Hypothalamus (tissue), 51 donors: ENCODE results near the gene PEX11G.
"Not testable (repeated sequence)": the region's sequence is repeated elsewhere in the genome, so short reads cannot be mapped to it uniquely, and the experiment has no call there.

Experiments used
- DNase-seq, 51 donors: peaks; one replicate each; lab custom pipeline; 2025; lab: John Stamatoyannopoulos, UW

PEX11G gene

DNA sequence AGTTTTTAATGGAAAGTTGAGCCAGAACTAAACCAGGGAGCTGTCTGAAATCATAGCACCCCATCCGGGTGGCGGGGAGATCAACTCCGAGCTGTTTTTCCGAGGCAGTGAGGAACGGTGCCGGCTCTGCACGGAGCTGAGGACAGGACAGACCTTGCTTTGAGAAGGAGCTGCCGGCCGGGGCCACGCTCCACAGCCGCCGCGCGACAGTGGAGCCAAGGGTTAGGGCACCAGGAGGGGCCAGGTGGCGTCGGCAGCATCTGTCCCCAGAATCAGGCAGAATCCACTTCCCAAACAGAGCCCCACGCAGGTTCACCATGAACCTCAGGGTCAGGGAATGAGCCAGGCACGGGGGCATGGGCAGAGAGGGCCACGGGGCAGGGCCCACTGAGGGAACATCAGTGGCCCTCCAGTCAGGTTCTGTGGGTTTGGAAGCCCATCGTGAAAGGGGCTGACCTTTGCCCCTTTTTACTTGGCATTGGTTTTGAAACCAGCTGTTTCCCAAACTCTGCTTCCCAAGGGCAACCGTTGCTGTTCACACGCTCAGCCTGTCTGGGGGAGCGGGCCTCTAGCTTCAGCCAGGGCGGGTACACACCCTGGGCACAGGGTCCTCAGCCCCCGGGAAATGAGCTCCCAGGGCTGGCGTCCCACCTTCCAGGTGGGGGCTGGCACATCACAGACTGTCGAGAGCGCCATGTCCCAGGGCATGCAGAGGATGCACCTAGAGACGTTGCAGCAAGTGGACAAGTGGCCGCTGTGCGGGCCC lies 18.1 kb downstream of the PEX11G start:
- no peak for DNase-seq

DNA sequence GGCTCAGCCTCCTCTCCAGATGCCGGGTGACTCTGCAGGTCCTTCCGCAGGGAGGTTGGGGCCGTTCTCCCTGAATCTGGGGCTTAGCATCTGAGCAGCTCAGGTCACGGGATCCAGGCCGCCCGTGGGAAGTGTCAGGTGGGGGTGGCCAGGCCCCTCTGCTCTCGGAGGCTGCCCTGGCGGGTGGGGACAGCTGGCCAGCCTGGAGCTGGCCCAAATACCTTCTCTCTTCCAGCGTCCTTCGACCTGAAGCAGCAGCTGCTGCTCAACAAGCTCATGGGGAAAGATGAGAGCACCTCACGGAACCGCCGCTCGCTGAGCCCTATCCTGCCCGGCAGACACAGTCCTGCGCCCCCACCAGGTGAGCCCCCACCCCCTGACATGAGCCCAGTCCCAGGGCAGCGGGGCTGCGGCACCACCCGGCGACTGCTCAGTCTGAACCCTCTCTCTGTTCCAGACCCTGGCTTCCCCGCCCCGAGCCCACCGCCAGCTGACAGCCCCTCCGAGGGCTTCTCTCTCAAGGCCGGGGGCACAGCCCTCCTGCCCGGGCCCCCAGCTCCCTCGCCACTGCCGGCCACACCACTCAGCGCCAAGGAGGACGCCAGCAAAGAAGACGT lies 19.1 kb downstream of the PEX11G start:
- DNase-seq = no peak

DNA sequence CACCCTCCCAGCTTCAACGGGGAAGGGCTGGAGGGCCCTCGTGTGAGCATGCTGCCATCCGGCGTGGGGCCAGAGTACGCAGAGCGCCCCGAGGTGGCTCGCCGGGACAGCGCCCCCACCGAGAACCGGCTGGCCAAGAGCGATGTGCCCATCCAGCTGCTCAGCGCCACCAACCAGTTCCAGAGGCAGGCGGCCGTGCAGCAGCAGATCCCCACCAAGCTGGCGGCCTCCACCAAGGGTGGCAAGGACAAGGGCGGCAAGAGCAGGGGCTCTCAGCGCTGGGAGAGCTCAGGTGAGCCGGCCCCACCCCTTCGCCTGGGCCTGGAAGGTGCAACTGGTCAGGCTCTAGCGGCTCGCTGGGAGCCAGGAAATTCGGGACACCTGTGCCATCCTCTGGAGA lies 20.0 kb downstream of the PEX11G start:
- DNase-seq = no peak

DNA sequence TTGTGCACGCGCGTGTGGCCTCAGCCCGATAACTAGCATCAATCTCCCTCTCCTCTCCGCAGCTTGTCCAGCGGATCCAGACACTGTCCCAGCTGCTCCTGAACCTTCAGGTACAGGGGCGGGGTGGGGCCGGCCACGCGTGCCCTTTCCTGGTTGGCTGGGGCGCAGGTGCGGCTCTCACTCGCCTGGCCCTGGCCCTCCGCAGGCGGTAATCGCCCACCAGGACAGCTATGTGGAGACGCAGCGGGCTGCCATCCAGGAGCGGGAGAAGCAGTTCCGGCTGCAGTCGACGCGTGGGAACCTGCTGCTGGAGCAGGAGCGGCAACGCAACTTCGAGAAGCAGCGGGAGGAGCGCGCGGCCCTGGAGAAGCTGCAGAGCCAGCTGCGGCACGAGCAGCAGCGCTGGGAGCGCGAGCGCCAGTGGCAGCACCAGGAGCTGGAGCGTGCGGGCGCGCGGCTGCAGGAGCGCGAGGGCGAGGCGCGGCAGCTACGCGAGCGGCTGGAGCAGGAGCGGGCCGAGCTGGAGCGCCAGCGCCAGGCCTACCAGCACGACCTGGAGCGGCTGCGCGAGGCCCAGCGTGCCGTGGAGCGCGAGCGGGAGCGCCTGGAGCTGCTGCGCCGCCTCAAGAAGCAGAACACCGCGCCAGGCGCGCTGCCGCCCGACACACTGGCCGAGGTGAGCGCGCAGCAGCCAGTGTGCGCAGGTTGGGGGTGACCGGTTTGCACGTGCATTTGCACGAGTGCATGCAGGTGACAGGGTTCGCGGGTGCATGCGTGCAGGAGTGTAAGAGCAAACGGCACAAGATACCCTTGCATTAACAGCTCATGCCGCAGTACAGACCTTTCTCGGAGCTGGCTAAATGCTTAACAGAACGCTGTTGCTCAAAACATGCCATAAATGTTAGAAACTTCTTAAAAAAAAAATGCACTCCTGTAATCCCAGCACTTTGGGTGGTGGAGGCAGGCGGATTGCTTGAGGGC lies 21.5 kb downstream of the PEX11G start:
- DNase-seq = no peak

DNA sequence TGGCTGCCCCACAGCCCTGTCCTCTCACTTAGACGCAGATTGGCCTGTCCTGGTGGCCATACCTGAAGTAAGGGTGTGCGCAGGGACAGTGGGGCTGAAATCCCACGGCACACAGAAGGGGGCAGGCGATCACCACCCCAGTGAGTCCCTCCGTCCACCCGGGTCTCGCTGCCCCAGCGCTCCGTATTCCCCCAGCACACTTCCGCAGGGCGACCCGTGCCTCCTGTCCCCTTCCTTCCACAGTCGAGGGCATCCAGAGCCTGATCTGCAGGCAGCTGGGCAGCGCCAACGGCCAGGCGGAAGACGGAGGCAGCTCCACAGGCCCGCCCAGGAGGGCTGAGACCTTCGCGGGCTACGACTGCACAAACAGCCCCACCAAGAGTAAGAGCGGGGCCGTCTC lies 25.3 kb downstream of the PEX11G start:
- DNase-seq = no peak

DNA sequence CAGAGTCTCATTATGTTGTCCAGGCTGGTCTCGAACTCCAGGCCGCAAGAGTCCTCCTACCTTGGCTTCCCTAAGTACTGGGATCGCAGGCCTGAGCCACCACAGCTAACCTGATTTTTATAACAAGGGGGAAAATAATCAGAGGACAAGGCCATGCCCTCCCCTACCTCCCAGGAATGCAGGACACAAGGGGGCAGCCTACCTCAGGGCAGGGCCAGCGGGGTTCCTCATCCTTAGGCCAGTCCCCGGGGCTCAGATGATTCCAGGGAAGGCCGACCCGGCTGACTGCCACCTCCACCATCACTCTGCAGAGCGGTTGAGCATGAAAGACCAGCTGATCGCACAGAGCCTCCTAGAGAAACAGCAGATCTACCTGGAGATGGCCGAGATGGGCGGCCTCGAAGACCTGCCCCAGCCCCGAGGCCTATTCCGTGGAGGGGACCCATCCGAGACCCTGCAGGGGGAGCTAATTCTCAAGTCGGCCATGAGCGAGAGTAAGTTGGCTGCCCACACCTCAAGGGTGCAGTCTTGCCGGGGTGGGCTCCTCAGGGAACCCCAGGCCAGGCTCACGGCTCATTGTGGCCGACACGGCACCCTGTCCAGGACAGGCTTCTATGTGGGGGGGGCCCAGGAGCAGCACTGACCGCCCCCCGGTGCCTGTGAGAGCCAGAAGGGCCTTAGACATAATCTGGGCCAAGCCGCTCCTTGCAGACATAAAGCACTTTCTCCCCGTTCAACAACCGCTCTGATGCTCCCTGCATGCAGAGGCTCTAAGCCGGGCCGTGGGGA lies 26.8 kb downstream of the PEX11G start:
- DNase-seq = no peak

DNA sequence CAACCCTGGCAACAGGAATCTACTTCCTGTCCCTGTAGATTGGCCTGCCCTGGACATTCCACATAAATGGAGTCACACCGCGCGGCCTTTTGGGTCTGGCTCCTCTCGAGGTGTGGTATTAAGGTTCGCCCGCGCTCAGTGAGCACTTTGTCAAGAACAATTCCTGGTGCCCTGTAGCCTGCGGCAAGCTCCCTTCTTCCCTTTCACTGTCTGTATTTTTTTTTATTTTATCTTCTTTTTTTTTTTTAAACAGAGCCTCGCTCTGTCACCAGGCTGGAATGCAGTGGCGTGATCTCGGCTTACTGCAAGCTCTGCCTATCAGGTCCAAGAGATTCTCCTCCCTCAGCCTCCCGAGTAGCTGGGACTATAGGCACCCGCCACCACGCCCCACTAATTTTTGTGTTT lies 28.3 kb downstream of the PEX11G start:
- no peak for DNase-seq

DNA sequence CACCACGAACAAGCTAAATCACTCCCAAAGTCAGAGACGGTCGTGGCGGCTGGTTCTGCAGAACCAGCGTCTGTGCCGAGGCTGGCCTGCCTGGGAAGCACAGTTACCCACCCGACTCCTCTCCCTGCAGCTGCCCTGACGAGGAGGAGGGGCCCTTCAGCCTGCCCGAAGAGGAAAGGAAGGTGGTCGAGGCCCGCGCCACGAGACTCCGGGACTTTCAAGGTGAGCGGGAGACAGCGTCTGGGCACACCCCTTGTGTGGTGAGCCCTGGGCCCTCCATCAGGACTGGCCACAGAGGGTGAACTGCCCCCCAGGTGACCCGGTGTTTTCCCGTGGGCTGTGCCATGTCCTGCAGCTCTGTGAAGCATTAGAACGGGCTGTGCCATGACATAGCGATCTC lies 29.1 kb downstream of the PEX11G start:
- no peak for DNase-seq

DNA sequence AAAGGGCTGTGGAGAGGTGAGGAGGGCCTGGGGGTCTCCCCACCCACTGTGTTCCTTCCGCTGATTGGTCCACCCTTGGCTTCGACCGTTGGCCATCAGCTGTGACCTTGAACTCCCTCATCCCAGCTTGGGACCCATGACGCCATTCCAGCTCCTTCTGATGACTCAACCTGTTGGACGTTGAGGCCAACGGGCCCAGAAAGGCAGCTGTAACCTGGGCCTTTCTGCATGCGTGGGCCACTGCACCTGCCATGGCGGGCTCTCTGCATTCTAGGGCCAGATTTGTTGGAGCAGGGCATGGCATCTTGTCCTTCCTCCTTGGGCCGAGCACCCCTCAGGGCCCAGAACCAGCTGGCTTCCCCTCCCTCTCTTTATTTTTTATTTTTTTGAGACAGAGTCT lies 30.2 kb downstream of the PEX11G start:
- no peak for DNase-seq

DNA sequence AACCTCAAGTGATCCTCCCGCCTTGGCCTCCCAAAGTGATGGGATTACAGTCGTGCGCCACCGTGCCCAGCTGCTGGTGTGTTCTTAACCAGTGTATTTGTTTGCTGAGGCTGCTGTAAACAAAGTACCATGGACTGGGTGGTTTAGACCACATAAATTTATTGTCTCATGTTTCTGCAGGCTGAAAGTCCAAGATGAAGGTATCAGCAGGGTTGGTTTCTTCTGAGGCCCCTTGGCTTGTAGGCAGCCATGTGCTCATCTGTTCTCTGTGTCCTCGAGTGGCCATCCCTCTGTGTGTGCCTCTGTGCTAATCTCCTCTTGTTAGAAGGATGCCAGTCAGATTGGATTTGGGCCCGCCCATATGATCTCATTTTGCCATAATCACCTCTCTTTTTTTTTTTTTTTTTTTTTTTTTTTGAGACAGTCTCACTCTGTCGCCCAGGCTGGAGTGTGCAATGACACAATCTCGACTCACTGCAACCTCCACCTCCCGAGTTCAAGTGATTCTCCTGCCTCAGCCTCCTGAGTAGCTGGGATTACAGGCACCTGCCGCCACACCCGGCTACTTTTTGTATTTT lies 31.8 kb downstream of the PEX11G start:
- no peak for DNase-seq

DNA sequence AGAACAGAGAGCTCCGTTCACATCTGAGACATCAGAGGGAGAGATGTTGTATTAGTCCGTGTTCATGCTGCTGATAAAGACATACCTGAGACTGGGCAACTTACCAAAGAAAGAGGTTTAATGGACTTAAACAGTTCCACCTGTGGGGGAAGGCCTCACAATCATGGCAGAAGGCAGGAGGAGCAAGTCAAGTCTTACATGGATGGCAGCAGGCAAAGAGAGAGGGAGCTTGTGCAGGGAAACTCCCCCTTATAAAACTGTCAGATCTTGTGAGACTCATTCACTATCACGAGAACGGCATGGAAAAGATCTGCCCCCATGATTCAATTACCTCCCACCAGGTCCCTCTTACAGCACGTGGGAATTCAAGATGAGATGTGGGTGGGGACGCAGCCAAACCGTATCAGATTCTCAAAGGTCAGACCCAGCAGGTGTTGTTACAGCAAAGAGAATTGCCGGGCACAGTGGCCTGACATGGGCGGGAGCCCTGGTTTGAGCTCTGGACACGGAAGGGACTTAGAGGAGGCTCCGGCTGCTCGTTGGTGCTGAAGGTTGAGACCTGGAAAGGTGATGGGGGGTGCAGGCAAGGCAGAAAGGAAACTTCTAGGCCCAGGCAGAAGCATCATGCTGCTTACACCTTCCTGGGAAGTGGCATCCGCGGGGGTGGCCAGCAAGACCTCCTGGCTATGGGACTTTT lies 33.1 kb downstream of the PEX11G start:
- DNase-seq = no peak

DNA sequence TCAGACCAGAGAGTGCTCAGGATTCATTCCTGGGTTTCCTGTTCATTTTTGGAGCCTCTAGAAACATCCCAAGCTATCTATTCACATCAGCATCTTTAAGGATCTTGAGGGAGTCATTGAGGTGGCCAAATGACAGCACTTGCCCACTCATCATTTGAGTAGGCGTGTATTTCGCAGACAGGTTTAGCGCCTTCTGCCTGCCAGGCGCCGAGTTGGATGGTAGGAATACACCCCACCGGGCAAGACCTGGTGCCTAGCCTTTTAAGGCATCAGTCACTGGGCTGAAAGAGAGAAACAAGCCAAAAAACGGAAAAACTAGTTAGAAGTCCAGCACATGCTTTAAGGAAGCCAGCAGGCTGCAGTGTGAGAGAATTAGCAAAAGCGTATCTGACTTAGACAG lies 33.8 kb downstream of the PEX11G start:
- DNase-seq = no peak

DNA sequence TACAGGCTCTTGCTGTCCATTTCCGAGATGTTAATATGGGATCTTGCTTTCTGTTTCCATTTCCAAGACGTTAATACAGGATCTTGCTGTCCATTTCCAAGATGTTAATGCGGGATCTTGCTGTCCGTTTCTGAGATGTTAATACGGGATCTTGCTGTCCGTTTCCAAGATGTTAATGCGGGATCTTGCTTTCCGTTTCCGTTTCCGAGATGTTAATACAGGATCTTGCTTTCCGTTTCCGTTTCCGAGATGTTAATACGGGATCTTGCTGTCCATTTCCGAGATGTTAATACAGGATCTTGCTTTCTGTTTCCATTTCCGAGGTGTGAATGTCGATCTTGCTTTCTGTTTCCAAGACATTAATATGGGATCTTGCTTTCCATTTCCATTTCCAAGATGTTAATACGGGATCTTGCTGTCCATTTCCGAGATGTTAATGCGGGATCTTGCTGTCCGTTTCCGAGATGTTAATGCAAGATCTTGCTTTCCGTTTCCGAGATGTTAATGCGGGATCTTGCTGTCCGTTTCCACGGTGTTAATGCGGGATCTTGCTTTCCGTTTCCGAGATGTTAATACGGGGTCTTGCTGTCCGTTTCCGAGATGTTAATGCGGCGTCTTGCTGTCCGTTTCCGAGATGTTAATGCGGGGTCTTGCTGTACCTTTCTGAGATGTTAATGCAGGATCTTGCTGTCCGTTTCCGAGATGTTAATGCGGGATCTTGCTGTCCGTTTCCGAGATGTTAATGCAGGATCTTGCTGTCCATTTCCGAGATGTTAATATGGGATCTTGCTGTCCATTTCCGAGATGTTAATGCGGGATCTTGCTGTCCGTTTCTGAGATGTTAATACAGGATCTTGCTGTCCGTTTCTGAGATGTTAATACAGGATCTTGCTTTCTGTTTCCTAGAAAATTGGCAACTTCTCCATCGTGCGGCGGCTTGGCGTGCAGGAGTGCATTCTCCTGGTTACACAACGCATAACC lies 38.3 kb downstream of the PEX11G start:
- no peak for DNase-seq

DNA sequence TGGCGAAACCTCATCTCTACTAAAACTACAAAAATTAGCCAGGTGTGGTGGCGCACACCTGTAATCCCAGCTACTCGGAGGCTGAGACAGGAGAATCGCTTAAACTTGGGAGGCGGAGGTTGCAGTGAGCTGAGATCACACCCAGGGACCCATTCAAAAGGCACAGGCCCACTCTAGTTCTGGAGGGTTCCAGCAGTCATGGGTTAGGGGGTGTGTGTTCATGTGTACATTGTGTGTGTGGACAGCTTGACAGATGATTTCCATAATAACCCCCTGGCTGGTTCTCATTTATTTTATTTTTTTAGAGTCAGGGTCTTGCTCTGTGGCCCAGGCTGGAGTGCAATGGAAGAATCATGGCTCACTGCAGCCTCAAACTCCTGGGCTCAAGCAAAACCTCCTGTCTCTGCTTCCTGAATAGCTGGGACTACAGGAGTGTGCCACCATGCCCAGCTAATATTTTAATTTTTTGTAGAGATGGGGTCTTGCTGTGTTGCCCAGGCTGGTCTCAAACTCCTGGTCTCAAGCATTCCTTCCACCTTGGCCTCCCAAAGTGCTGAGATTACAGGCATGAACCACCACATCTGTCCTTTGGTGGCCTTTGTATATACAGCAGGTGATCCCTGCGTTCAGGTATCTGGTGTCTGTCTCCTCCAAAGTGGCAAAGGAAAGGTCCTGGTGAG lies 39.3 kb downstream of the PEX11G start:
- DNase-seq = not testable (repeated sequence)

DNA sequence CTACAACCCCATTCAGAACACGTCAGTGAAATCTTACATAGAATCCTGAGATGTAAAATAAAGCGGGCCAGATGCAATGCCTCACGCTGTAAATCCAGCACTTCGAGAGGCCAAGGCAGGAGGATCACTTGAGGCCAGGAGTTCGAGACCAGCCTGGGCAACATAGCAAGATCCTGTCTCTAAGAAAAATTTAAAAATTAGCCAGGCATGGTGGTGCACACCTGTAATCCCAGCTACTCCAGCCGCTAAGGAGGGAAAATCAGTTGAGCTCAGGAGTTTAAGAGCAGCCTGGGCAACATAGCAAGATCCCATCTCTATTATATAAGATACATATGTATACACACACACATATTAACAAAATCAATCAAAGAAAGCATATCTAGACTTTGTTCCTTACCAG lies 41.2 kb downstream of the PEX11G start:
- DNase-seq = no peak

DNA sequence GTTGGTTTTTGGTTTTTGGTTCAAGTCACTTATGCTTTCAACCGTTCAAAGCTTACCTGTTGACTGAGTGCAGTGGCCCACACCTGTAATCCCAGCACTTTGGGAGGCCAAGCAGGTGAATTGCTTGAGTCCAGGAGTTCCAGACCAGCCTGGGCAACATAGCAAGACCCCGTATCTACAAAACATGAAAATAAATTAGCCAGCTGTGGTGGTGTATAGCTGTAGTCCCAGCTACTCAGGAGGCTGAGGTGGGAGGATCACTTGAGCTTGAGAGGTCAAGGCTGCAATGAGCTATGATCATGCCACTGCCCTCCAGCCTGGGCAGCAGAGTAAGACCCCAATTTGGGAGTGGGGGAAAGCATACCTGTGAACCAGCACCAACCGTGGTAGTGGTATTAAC lies 43.7 kb downstream of the PEX11G start:
- DNase-seq = no peak

DNA sequence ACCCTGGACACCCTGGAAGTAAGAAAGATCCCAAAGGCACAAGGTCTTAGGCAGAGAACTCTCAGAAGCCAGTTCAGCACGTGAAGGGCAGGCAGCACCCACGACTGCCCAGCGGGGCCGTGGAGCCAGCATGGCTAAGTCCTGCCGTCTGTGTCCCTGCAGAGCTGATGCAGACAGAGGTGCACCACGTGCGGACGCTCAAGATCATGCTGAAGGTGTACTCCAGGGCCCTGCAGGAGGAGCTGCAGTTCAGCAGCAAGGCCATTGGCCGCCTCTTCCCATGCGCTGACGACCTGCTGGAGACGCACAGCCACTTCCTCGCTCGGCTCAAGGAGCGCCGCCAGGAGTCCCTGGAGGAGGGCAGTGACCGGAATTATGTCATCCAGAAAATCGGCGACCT lies 44.8 kb downstream of the PEX11G start:
- no peak for DNase-seq

DNA sequence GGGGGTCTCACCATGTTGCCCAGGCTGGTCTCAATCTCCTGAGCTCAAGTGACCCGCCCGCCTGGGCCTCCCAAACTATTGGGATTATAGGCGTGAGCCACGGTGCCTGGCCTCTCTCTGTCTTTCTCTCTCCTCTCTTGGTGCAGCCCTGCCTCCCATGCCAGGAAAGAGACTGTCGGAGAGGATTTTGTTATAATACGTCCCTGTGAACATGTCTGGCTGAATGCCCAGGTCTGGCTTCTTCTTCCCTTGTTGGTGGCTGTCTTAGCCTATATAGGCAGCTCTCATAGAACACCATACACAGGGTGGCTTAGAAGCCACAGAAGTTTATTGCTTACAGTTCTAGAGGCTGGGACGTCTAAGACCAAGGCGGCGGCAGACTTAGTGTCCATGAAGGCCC lies 46.4 kb downstream of the PEX11G start:
- DNase-seq = peak in 6 of 51 donors; percentile 1 to 26 (median 7)
